Islet precursor cell (in vitro differentiated cells): ENCODE results near the gene UTP11.

Source experiments
- DNase-seq: peaks from one replicate; pipeline ENCODE4 v3.0.0-alpha.2; 2018

The UTP11 gene

GRCh38 chr1:38073534-38074301 lies 61.2 kb downstream of the UTP11 start:
- no peak for DNase-seq

GRCh38 chr1:38074302-38074677 lies 61.8 kb downstream of the UTP11 start:
- no peak for DNase-seq
